A549 treated with Mapracorat at 1 μM for 4 hours (cell line): ENCODE results near the gene WDFY2. TPM values are rescaled to one million over a fixed set of nuclear protein-coding genes. Genes with fewer than 3 reads are reported as not detected.

Experiments used
- total RNA-seq: library from RNA; stranded (reverse); fragments of 200-300 nt; extraction: Qiagen RNA extraction; gene quantifications from 5 replicates; pipeline ENCODE4 v1.2.3, GENCODE V29; 2022

Gene WDFY2, protein sequence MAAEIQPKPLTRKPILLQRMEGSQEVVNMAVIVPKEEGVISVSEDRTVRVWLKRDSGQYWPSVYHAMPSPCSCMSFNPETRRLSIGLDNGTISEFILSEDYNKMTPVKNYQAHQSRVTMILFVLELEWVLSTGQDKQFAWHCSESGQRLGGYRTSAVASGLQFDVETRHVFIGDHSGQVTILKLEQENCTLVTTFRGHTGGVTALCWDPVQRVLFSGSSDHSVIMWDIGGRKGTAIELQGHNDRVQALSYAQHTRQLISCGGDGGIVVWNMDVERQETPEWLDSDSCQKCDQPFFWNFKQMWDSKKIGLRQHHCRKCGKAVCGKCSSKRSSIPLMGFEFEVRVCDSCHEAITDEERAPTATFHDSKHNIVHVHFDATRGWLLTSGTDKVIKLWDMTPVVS
- 2.8 to 3.7 TPM (median 3.4 TPM) in 5 replicates for total RNA-seq

DNA sequence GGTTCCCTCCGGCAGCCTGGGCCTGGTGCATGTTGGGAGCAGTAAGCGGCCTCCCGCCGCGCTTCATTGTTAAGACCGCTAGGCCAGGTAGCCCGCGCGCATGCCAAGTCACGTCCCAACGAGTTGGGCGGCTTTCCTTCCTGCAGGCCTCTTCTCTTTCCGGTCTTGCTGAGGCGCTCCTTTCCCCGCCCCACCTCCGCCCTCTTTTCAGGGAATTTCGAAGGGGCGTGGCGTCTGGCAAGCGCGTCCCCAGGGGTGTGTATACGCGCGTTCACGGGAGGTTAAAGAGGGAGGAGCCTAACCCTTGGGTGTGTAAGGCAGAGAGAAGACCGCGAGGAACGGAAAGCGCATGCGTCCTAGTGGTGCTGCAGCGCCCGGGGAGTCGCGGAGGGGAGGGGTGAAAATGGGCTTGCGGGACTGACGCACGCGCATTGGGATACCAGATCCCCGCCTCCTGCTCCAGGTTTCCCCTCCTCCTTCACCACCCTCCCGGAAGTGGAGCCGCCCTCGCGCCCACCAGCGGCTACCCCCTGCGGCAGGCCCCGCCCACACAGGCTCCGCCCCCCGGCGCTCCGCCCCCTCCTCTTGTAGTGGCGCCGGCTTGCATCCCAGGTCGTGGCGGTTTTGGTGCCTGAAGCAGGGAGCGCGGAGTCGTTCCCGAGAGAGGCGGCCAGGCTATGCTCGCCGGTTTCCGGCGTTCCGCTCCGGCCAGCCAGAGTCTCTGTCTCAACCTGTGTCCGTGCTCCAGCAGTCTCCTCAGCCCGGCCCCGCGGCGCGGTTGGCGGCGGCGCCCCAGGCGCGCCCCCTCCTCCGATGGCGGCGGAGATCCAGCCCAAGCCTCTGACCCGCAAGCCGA is at the start of gene WDFY2:
Gene WDFY2 (plus strand): TSS at position 588 of the 856 bp plus-strand sequence. CDS start 226 bp downstream, at position 814.

DNA sequence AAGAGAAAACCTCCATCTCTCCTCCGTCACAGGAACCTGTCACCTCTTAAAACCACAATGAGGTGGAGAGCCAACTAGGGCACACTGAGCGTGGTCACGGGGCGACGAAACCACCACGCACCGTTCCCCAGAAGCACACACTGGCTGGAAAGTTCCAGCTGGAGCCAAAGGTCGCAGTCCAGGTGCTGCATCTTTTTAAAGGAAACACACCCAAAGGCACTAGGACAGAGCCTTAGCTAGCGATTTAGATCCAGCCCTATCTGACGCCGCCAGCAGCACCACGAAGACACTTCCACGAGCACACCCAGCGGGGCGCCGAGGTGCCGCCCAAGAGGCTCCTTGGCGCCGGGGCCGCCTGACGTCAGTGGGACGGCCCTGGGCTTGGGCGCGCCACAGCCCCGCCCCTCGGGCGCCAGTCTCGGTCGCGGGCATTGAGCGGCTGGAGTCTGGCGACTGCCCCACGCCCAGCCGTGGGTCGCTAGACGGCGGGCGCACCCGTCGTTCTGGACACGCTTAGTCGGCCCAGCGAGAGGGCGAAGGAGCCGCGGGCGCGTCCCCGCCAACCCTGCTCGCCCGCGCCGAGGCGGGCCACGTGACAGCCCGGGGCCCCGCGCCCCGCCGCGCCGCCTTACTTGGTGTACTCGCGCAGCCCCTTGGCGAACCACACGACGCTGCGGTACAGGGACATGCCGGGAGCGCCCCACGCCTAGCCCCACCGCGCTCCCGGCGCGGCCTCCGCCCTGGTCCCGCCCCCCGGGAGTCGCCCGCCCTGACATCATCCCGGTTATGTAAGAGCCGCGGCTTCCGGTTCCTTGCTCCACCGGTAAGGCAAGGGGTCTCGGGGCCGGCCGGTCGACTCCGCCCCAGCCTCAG is 219.4 kb downstream of the WDFY2 start, which contains the start of gene DHRS12:
Gene DHRS12 (minus strand): TSS at position 742 of the 873 bp plus-strand sequence. CDS start 4,504 bp downstream, outside the sequence.

Other genes starting within 250 kb of the WDFY2 start
- not detected in 5 replicates for gene SERPINE3, start 244.8 kb upstream of the WDFY2 start, total RNA-seq
- 8.0 to 10.8 TPM (median 9.0 TPM) in 5 replicates for gene INTS6, start 131.4 kb upstream of the WDFY2 start, total RNA-seq
- gene DHRS12, start 219.7 kb downstream of the WDFY2 start, total RNA-seq, result 4.6 to 5.4 TPM (median 4.9 TPM) in 5 replicates